Fibroblast of peridontal ligament (primary cell): Measurements from ENCODE around the gene TMEM51.
A peak's percentile ranks its signal among the peaks of the same experiment; 100 is the strongest.

ENCODE experiments used
- DNase-seq: peaks from one replicate; pipeline ENCODE4 v3.0.0-alpha.2; 2010; ENCODE audit errors: extremely low read depth

The TMEM51 gene

DNA sequence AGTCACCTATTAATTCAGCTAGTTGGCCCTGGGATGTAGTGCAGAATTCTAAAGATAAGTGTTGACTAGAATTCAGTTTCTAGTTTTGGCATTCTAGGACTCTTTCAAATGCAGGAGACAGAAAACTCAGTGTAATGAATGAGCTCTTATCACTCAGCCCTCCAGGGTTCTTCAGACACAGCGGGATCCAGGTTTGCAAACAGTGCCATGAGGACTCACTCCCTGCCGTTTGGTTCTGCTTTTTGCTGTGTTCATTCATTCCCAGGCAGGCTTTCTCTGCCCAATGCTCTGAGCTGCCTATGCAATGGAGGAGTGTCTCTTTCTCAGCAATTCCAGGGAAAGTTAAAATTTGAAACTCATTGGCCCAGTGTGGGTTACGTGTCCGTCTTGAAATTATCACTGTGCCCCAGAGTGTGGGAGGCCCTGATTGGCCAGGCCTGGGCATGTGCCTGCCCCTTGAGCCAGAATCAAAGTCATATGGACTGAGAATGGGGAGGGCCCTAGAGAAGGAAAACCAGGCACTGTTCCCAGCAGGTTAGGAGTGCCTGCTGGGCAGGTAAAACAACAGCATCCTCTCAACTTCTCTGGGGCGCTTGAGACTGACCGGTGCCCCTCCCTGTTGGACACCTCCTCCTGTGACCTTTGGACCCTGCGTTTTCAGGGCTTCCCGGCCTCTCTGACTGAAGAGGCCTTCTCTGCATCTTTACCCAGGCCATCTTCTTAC, 43.4 kb downstream of the TMEM51 start:
- no peak for DNase-seq

GRCh38 chr1:15197591-15198447, 44.3 kb downstream of the TMEM51 start:
- no peak for DNase-seq

DNA sequence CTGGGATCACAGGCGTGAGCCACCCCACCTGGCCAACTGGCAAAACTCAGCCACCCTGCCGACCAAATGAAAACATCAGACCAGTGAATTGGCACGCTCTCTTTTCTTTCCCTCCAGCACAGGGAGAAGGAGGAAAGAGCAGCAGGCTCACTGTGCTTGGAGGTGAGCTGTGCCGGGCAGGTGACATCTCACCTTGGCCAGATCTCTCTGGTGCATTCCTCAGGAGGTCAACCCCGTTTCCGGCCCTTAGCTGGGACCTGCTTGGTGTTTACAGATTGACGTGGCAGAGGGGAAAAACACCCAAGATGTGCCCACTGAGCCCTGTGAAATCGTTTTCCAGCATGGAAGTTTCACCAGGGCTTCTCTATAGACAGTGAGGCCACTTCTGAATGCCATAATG, 45.1 kb downstream of the TMEM51 start:
- DNase-seq, result no peak

- no peak for DNase-seq
These were observed 47.7 kb downstream of the TMEM51 start for GRCh38 chr1:15201221-15201620.

- no peak for DNase-seq
These were observed 48.5 kb downstream of the TMEM51 start for GRCh38 chr1:15201849-15202551.

DNA sequence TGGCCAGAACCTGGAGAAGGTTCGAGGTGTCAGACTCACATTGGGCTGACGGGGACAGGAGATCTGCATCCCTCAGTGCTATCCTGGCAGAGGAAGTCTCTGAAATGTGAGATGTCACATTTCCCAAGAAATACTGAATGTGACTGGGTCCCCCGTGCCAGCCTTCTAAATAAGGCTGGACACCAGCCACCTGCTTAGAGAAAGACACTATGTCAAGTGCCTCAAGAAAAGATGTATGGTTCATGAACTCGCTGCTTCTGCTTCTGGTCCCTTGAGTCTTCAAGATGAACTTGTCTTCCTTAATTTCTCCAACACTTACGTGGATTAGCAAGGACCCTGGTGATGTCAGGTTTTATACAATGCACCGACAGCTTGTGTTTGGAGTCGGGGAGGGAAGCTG, 51.4 kb downstream of the TMEM51 start:
- no peak for DNase-seq

GRCh38 chr1:15205586-15206346, 52.2 kb downstream of the TMEM51 start:
- DNase-seq, result no peak

DNA sequence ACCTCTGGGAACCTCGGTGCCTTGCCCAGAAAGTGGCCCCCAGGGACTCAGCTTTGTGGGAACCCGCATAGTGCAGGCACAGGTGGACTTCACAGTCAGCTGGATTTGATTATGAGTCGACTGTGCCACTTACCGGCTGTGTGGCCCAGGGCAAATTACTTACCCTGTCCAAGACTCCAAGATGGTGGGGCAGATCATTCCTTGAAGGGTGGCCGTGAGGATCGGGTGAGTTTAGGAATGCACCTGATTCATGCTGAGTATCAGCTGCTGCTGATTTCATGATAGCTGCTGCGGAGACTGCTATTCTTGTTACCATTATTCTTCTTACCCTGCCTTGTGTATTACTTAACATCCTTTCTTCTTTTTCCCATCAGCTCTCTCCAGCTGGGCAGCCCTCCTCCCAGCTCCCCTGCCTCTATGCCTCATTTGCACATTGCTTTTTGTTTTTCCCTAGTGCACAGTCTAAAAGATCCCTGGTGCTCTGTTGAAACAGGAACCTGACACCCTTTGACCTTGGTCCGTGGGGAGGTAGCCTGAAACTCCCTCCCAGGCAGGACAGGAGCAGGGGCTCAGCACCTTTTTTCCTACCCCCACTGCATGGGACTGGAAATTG, 53.0 kb downstream of the TMEM51 start:
- no peak for DNase-seq

- no peak for DNase-seq
These were observed 53.7 kb downstream of the TMEM51 start for GRCh38 chr1:15207031-15207828.

- no peak for DNase-seq
These were observed 54.4 kb downstream of the TMEM51 start for GRCh38 chr1:15207829-15208429.

DNA sequence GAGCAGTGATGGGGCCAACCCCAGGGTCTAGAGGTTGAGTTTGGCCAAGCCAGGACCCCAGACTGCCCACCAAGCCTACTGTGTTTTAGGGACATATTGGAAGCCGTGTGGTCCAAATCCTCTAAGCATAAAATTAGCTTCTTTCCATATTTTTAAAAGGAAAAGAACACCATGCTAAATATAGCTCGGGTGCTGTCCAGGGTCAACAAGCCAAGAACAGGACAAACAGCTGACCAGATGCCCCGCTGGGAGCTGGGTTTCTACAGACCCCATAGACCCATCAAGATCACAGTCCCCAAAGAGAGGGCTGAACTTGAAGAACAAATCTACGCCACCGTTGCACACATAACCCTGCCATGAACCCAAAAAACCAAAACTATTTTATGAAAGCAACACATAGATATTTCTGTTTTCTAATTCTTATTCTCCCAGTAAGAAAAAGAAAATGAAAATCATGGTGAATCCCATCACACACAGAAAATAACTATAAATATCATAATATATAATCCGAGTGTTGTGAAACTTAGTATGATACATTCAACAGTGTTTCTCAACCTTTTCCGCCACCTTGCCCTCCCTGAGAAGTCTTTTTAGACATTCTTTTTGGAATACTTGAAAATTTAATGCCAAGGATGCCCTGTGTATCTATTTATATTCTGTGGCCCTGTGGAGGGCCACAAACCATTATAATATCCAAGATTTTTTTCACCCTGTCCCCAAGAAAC, 57.3 kb downstream of the TMEM51 start:
- peak; percentile 20 for DNase-seq

DNA sequence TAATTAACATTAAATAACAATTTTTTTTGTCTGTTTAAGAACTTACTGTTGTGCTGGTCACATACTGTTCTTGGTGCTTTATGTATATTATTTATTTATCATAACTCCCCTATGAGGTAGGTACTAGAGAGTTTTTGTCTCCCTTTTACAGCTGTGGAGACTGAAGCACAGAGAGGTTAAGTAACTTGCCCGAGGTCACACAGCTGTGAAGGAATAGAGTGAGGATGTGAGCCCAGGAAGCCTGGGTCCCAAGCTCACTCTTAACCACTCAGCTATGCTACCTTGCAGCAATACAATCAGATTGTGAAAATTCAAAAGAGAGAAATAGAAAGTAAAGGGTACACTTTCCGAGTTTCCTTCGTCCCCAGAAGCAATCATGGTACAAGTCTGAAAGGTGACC, 57.9 kb downstream of the TMEM51 start:
- DNase-seq, result no peak

DNA sequence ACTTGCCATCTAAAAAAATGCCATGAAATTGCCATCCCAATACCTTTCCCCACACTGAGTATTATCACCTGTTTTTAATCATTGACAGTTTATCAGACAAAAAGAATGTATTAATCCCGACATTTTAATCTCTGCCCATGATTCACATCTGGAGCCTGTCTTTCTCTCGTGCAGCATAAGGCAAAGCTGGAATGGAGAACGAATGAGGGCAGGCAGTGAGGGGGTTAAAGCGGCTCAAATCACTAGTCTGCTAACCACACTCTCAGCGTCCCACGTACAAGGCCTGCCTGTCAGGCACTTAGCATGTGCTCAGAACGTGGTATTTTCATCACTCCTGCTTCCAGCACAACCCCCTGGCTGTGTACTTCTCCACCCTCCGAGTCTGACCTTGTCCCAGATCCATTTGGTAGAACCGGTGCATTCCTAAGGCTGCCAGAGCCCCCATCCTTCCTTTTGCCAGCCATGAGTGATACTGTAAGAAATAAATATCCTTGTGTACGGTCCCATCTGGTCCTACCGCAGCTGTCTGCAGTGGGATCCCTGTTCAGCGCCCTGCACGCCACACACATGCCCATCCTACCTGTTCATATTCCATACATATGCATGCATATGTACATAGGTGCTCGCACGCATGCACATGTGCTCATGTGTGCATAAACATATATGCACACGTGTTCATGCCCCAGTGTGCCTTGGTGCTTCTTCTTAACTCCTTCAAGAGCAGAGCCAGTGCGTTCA, 58.8 kb downstream of the TMEM51 start:
- no peak for DNase-seq

- no peak for DNase-seq
These were observed 59.4 kb downstream of the TMEM51 start for GRCh38 chr1:15212954-15213291.

- DNase-seq, result peak; percentile 38
These were observed 59.8 kb downstream of the TMEM51 start for GRCh38 chr1:15213341-15213821.

GRCh38 chr1:15214527-15214926, 61.0 kb downstream of the TMEM51 start:
- DNase-seq, result no peak

DNA sequence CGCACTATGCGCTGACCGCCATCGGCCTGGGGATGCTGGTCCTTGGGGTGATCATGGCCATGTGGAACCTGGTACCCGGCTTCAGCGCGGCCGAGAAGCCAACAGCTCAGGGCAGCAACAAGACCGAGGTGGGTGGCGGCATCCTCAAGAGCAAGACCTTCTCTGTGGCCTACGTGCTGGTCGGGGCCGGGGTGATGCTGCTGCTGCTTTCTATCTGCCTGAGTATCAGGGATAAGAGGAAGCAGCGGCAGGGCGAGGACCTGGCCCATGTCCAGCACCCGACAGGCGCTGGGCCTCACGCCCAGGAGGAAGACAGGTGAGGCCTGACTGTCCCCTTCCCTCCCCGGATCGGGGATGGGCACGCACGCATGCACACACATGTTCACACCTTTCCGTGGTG, 61.6 kb downstream of the TMEM51 start:
- no peak for DNase-seq

DNA sequence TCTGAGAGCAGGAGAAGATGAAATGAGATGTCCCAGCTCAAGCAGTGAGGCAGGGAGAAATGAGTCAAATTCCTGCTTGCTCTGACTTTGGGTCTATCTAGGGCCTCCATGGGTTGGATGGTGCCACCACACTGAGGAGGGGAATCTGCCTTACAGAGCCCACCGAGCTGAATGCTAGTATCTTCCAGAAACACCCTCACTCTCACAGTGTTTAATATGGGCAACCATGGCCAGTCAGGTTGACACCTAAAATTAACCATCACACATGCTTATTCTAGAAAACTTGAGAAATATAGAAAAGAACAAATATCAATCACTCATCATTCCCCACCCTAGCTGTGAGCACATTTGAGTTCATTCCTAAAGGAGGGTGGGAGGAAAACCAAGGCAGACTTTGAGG, 64.1 kb downstream of the TMEM51 start:
- no peak for DNase-seq
